Glutamatergic neuron (in vitro differentiated cells): ENCODE measurements around the gene ZBED1. TPM values are rescaled to one million over a fixed set of nuclear protein-coding genes. Genes with fewer than 3 reads are reported as not detected.
"Not testable (repeated sequence)": the region's sequence is repeated elsewhere in the genome, so short reads cannot be mapped to it uniquely, and the experiment has no call there.

Experiments used
- DNase-seq: peaks from one replicate; pipeline ENCODE4 v3.0.0; 2022
- H3K27ac Mint-ChIP-seq: one replicate; pipeline ENCODE4 v1.8.0; 2020; ENCODE audit warnings: mild to moderate bottlenecking, mixed read lengths, inconsistent platforms; ENCODE audit not compliant: unreplicated experiment
- H3K27me3 Mint-ChIP-seq: one replicate; pipeline ENCODE4 v1.8.0; 2020; ENCODE audit warnings: mild to moderate bottlenecking, moderate library complexity, mixed read lengths, inconsistent platforms; ENCODE audit not compliant: unreplicated experiment
- H3K36me3 Mint-ChIP-seq: one replicate; pipeline ENCODE4 v1.8.0; 2020; ENCODE audit warnings: mild to moderate bottlenecking, mixed read lengths, inconsistent platforms; ENCODE audit not compliant: unreplicated experiment
- H3K4me1 Mint-ChIP-seq: one replicate; pipeline ENCODE4 v1.8.0; 2020; ENCODE audit warnings: mild to moderate bottlenecking, low read depth, mixed read lengths, inconsistent platforms; ENCODE audit not compliant: unreplicated experiment
- H3K4me3 Mint-ChIP-seq: one replicate; pipeline ENCODE4 v1.8.0; 2020; ENCODE audit warnings: mild to moderate bottlenecking, mixed read lengths, inconsistent platforms; ENCODE audit not compliant: unreplicated experiment
- H3K9me3 Mint-ChIP-seq: one replicate; pipeline ENCODE4 v1.8.0; 2020; ENCODE audit warnings: mild to moderate bottlenecking, moderate library complexity, mixed read lengths, inconsistent platforms; ENCODE audit not compliant: unreplicated experiment
- CTCF ChIP-seq: fragments of 200-600 bp; sonication (generic); IDR thresholded peaks from one replicate; pipeline ENCODE4 v1.5.0; 2021; ENCODE audit not compliant: partially characterized antibody, unreplicated experiment
- total RNA-seq: library from RNA; stranded (reverse); fragmentation: NEBNext Ultra II Directional; extraction: Animal tissue kit (Norgen Biotek cat#: 25700); gene quantifications from one replicate; pipeline ENCODE4 v1.2.1, GENCODE V29; 2021; ENCODE audit not compliant: unreplicated experiment

ZBED1 gene
- total RNA-seq, 1 donor from 2014 or later = 45.4 TPM

DNA sequence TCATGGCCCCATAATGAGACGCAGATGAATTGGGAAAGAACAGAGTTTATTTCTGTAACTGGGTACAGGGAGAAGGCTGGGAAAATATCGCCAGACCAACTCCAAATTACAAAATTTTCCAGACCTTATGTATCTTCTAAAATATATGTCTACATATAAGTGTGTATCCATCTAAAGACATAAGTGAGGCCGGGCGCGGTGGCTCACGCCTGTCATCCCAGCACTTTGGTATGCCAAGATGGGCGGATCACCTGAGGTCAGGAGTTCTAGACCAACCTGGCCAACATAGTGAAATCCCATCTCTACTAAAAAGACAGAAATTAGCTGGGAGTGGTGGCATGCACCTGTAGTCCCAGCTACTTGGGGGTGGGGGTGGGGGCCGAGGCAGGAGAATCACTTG is 11.7 kb upstream of the ZBED1 start:
- peaks cover 2% of the 10 kb centered on the region for H3K27me3 Mint-ChIP-seq
- no peak for TF ChIP-seq CTCF
- no peaks in the 10 kb centered on the region for H3K36me3 Mint-ChIP-seq
- no peak overlapping the region for H3K4me3 Mint-ChIP-seq
- H3K9me3 Mint-ChIP-seq = no peaks in the 10 kb centered on the region
- no peak for DNase-seq
- no peak overlapping the region for H3K27ac Mint-ChIP-seq
- H3K4me1 Mint-ChIP-seq = peaks cover 1% of the 10 kb centered on the region

GRCh38 chrX:2511326-2511725 is 10.6 kb upstream of the ZBED1 start:
- Mint-ChIP-seq H3K9me3 (no peaks in the 10 kb centered on the region), H3K4me1 (peaks cover 1% of the 10 kb centered on the region), H3K36me3 (no peaks in the 10 kb centered on the region), H3K4me3 (no peak overlapping the region), H3K27ac (no peak overlapping the region), H3K27me3 (peaks cover 2% of the 10 kb centered on the region)
- TF ChIP-seq CTCF = no peak
- no peak for DNase-seq

GRCh38 chrX:2508648-2509335 is 8.0 kb upstream of the ZBED1 start:
- Mint-ChIP-seq H3K4me3 (no peak overlapping the region), H3K9me3 (peaks cover 2% of the 10 kb centered on the region), H3K4me1 (peaks cover 1% of the 10 kb centered on the region), H3K27ac (peak overlapping the region; percentile 3), H3K27me3 (peaks cover 4% of the 10 kb centered on the region), H3K36me3 (no peaks in the 10 kb centered on the region)
- DNase-seq = no peak
- TF ChIP-seq CTCF = no peak

GRCh38 chrX:2507904-2508627 is 7.3 kb upstream of the ZBED1 start:
- peaks cover 1% of the 10 kb centered on the region for H3K4me1 Mint-ChIP-seq
- H3K36me3 Mint-ChIP-seq = no peaks in the 10 kb centered on the region
- DNase-seq = no peak
- peaks cover 2% of the 10 kb centered on the region for H3K9me3 Mint-ChIP-seq
- H3K4me3 Mint-ChIP-seq = no peak overlapping the region
- TF ChIP-seq CTCF = no peak
- H3K27ac Mint-ChIP-seq = no peak overlapping the region
- H3K27me3 Mint-ChIP-seq = peaks cover 6% of the 10 kb centered on the region

GRCh38 chrX:2507196-2507595 is 6.4 kb upstream of the ZBED1 start:
- H3K36me3 Mint-ChIP-seq = no peaks in the 10 kb centered on the region
- H3K9me3 Mint-ChIP-seq = peaks cover 2% of the 10 kb centered on the region
- DNase-seq = no peak
- no peak for TF ChIP-seq CTCF
- H3K27me3 Mint-ChIP-seq = peaks cover 7% of the 10 kb centered on the region
- no peak overlapping the region for H3K4me3 Mint-ChIP-seq
- H3K4me1 Mint-ChIP-seq = peaks cover 1% of the 10 kb centered on the region
- no peak overlapping the region for H3K27ac Mint-ChIP-seq

DNA sequence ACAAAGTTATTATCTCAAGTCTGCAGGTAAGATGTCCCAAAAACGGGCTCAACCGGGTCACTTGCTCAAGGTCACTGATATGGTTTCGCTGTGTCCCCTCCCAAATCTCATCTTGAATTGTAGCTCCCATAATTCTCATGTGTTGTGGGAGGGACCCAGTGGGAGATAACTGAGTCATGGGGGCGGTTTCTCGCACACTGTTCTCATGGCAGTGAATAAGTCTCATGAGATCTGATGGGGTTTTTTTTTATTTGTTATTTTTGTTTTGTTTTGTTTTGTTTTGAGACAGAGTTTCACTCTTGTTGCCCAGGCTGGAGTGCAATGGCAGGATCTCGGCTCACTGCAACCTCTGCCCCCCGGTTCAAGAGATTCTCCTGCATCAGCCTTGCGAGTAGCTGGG is 4.6 kb upstream of the ZBED1 start:
- not testable (repeated sequence) for H3K4me3 Mint-ChIP-seq, H3K36me3 Mint-ChIP-seq, DNase-seq, H3K27me3 Mint-ChIP-seq, H3K4me1 Mint-ChIP-seq, H3K9me3 Mint-ChIP-seq, H3K27ac Mint-ChIP-seq
